Measurements from ENCODE around the gene SLC12A6. TPM values are rescaled to one million over a fixed set of nuclear protein-coding genes. Genes with fewer than 3 reads are reported as not detected.

The SLC12A6 gene
- total and polyA plus RNA-seq, 2 of the 13 experiments (the other 11 are each of a cell fraction or from before 2014, with no cell fraction given) = 15.2 to 30.1 TPM

- TF ChIP-seq, protein P1, sequence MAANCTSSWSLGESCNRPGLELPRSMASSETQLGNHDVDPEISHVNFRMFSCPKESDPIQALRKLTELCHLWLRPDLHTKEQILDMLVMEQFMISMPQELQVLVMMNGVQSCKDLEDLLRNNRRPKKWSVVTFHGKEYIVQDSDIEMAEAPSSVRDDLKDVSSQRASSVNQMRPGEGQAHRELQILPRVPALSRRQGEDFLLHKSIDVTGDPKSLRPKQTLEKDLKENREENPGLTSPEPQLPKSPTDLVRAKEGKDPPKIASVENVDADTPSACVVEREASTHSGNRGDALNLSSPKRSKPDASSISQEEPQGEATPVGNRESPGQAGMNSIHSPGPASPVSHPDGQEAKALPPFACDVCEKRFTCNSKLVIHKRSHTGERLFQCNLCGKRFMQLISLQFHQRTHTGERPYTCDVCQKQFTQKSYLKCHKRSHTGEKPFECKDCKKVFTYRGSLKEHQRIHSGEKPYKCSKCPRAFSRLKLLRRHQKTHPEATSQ (CRISPR knock-in tag; IDR thresholded peaks at IDR 0.05; ENCODE audit: borderline replicate concordance) = no peak
- no peak for TF ChIP-seq ZNF850 (CRISPR knock-in tag; conservative IDR thresholded peaks at IDR 0.05)
- no peak for TF ChIP-seq EEA1 (CRISPR knock-in tag; IDR thresholded peaks at IDR 0.05; ENCODE audit: borderline replicate concordance)
- peak; percentile 70 for TF ChIP-seq HNRNPLL (IDR thresholded peaks at IDR 0.05; ENCODE audit: low read depth, low read length, poor library complexity, severe bottlenecking)
- no peak for TF ChIP-seq ZNF549 (CRISPR knock-in tag; IDR thresholded peaks at IDR 0.05)
- TF ChIP-seq ZNF235 (CRISPR knock-in tag; IDR thresholded peaks at IDR 0.05; ENCODE audit: borderline replicate concordance) = no peak
- TF ChIP-seq ZNF678 (CRISPR knock-in tag; IDR thresholded peaks at IDR 0.05) = no peak
- TF ChIP-seq TCF7L2 (IDR thresholded peaks at IDR 0.05; ENCODE audit: low read depth, low read length) = no peak
- TF ChIP-seq ZNF12 (CRISPR knock-in tag; IDR thresholded peaks at IDR 0.05) = no peak
- no peak for TF ChIP-seq HNRNPK (IDR thresholded peaks at IDR 0.05; ENCODE audit: low read depth, low read length, poor library complexity, severe bottlenecking)
- TF ChIP-seq ZNF737 (CRISPR knock-in tag; IDR thresholded peaks at IDR 0.05; ENCODE audit: borderline replicate concordance) = no peak
- TF ChIP-seq CHCHD3 (CRISPR knock-in tag; IDR thresholded peaks at IDR 0.05) = no peak
- TF ChIP-seq ZBTB49 (CRISPR knock-in tag; IDR thresholded peaks at IDR 0.05; ENCODE audit: borderline replicate concordance) = no peak
- no peak for TF ChIP-seq DNMT3B (CRISPR knock-in tag; conservative IDR thresholded peaks at IDR 0.05)
- TF ChIP-seq, protein P2, sequence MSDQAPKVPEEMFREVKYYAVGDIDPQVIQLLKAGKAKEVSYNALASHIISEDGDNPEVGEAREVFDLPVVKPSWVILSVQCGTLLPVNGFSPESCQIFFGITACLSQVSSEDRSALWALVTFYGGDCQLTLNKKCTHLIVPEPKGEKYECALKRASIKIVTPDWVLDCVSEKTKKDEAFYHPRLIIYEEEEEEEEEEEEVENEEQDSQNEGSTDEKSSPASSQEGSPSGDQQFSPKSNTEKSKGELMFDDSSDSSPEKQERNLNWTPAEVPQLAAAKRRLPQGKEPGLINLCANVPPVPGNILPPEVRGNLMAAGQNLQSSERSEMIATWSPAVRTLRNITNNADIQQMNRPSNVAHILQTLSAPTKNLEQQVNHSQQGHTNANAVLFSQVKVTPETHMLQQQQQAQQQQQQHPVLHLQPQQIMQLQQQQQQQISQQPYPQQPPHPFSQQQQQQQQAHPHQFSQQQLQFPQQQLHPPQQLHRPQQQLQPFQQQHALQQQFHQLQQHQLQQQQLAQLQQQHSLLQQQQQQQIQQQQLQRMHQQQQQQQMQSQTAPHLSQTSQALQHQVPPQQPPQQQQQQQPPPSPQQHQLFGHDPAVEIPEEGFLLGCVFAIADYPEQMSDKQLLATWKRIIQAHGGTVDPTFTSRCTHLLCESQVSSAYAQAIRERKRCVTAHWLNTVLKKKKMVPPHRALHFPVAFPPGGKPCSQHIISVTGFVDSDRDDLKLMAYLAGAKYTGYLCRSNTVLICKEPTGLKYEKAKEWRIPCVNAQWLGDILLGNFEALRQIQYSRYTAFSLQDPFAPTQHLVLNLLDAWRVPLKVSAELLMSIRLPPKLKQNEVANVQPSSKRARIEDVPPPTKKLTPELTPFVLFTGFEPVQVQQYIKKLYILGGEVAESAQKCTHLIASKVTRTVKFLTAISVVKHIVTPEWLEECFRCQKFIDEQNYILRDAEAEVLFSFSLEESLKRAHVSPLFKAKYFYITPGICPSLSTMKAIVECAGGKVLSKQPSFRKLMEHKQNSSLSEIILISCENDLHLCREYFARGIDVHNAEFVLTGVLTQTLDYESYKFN (CRISPR knock-in tag; conservative IDR thresholded peaks at IDR 0.05) = peak; percentile 26; the same call in 1 of the 2 replicates
- TF ChIP-seq ZNF550 (CRISPR knock-in tag; IDR thresholded peaks at IDR 0.05; ENCODE audit: borderline replicate concordance) = no peak
- TF ChIP-seq ZNF747 (CRISPR knock-in tag; IDR thresholded peaks at IDR 0.05; ENCODE audit: borderline replicate concordance) = no peak
- TF ChIP-seq HBP1 (CRISPR knock-in tag; IDR thresholded peaks at IDR 0.05; ENCODE audit: low read depth) = peak; percentile 87; the same call in 1 of the 2 replicates
- no peak for TF ChIP-seq GABPA (IDR thresholded peaks at IDR 0.05; ENCODE audit: low read depth, low read length)
- peak; percentile 55 for TF ChIP-seq GABPA (CRISPR knock-in tag; IDR thresholded peaks at IDR 0.05; ENCODE audit: low read depth)
- no peak for TF ChIP-seq ISX (CRISPR knock-in tag; conservative IDR thresholded peaks at IDR 0.05)
These were observed 127.9 kb downstream of the SLC12A6 start, which contains the start of gene KATNBL1 (continued) for GRCh38 chr15:34209421-34210282.

All from HepG2 (cell line).